OCI-M2 (cell line): ENCODE results near the gene ABCA4.
"Not testable (repeated sequence)": the region's sequence is repeated elsewhere in the genome, so short reads cannot be mapped to it uniquely, and the experiment has no call there.

Experiments used
- DNase-seq: peaks from one replicate; lab custom pipeline; 2025; ENCODE audit not compliant: unreplicated experiment; lab: John Stamatoyannopoulos, UW

ABCA4 gene

DNA sequence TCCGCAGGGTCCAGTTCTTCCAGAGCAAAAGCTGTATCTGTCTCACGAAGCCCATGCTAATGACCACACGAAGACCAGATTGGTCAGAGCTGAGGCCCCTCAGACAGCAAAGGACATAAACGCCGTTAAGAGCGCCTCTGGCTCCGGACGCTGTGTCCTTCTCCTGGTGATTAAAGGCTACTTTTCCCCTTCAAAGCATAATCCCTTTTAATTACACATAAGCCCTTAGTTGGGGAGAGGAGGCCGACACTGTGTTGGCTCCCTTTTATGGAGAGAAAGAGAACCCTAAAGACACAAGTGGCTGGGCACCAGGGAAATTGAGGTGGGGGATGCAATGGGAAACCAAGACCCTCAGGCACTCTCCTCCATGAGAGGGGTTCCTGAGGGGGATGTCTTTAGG is at the start of gene ABCA4:
TSS of gene ABCA4 (minus strand) at position 158 of the 400 bp plus-strand sequence. CDS start at position 55, 103 bp downstream.
- DNase-seq: no peak

DNA sequence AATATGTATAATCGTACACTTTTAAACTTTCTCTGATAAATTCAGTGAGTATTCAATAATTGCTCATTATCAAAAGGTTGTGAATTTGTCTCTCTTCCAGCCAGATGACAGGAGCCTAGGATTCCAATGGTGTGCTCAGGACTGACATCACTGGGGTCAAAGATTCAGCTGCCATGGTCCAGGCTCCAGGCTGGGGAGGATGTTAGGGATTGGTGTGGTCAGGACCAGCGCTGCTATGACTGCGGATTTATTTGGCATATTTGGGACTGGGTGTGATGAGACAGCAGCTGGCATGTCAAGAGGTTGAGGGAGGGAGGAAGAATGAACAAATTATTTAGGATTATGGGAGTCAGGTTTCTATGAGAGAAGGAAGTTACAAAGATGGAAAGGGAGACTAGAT is 48.2 kb upstream of the ABCA4 start:
- DNase-seq: no peak

DNA sequence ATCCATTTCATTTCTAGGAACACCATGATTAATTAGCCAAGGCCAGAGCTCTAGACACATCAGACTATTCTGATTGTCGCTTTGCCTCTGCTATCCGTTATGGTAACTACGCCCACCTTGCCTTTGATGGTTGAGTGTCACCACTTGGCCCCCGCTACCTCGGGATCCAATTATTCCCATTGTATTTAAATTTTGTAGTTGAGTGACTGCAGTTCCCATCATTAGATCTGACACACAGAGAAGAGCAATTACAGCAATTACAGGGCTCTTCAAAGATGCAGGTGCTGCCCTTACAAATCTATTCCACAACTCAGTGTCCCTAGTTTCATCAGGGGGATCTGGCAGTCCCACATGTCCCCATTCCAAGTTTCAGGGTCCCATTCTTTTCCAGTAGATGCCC is 44.9 kb upstream of the ABCA4 start:
- DNase-seq: no peak

DNA sequence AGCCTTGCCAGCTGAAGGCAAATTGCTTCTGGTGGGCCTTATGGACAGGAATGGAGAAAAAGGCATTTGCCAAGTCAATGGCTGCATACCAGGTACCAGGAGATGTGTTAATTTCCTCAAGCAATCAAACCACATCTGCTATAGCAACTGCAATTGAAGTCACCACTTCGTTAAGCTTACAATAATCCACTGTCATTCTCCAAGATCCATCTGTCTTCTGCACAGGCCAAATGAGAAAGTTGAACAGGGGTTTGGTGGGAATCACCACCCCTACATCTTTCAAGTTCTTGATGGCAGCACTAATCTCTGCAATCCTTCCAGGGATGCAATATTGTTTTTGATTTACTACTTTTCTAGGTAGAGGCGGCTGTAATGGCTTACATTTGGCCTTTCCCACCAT is 43.9 kb upstream of the ABCA4 start:
- not testable (repeated sequence) for DNase-seq

DNA sequence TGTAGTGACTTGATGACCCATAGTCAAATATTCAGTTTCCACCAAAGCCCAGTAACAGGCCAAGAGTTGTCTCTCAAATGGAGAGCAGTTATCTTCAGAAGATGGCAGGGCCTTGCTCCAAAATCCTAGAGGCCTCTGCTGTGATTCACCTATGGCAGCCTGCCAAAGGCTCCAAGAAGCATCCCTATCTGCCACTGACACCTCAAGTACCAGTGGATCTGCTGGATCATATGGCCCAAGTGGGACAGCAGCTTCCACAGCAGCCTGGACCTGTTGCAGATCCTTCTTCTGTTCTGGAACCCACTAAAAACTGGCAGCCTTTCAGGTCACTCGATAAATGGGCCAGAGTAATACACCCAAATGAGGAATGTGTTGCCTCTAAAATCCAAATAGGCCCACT is 43.2 kb upstream of the ABCA4 start:
- not testable (repeated sequence) for DNase-seq

DNA sequence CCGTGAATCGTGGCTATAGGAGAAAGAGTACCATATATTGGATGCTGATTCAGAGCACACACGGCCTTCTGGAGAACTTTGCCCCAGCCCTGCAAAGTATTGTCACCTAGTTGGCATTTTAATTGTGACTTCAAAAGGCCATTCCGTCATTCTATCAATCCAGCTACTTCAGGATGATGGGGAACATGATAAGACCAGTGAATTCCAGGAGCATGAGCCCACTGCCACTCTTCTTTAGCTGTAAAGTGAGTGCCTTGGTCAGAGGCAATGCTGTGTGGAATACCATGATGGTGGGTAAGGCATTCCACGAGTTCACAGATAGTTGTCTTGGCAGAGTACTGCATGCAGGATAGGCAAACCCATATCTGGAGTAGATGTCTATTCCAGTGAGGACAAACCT is 42.3 kb upstream of the ABCA4 start:
- not testable (repeated sequence) for DNase-seq

DNA sequence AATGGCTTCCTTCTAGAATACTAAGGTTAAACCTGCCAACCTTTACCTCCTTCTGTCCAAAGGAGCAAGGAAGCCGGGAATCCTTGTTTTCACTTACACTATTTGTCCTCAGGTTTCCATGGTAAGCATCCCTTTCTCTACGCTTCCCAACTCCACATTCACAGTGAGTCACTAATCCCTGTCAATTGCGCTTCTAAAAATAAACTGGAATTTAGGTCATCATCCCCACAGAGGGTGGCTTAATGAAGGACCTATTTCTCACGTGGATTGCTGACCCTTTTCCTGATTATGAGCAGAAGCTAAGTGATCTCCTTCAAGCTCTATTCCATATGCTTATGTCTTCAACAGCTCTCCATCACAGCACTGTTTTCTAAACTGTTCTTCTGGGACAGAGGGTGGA is 39.9 kb upstream of the ABCA4 start:
- no peak for DNase-seq

DNA sequence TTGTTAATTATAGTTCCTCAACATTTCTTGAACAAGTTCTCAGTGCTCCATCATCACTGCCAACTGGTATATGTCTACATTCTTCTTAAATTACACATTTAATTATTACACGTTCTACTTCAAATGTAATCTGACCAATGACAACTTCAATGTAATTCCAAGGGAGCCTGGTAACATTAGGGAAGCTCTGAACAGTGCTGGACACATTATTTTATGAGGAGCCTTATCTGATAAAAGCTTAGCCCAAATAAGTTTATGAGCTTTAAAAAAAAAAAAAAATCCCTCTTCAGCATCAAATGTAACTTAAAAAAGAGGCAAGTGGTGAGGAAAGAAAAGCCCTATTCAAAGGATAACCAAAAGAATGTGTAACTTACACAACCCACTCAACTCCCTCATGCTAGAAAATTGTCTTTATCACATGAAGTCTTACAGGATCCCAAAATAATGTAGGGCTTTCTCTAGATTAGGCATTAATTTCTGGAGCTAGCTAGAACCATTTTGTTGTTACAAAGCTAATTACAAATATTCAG is 35.2 kb upstream of the ABCA4 start:
- DNase-seq: no peak

DNA sequence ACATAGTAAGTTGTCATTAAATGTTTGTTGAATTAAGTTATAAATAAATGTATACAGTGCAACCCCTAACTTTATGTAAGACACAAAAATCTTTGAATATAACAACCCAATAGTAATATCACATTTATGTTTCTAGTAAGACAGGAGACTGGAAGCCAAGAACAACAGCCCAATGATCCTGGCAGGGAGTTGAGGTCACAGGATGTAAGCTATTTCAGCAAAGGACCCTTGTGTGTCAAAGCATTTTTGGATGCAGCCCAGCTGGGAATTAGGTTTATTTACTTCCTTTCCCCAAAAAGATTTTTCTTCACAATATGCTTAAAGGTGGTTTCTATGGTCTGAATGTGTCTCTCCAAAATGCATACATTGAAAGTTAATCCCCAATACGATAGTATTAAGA is 34.0 kb upstream of the ABCA4 start:
- no peak for DNase-seq

DNA sequence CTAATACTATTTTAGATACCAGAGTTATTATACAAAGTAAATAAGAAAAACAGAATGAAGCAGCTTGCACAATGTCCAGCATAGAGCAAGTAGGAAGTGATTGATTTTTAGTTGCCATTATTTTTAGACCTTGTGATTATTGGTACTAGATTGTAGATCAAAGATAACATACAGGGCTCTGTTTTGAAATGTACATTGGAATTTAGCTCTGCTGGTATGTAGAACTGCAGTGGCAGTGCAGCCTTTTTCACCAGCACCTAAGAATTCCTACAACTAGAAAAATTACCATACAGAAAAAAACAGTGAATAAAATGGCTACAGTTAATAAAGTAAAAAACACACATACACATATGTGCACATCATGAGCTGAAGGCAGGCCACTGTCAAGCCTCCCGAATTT is 32.2 kb upstream of the ABCA4 start:
- no peak for DNase-seq

DNA sequence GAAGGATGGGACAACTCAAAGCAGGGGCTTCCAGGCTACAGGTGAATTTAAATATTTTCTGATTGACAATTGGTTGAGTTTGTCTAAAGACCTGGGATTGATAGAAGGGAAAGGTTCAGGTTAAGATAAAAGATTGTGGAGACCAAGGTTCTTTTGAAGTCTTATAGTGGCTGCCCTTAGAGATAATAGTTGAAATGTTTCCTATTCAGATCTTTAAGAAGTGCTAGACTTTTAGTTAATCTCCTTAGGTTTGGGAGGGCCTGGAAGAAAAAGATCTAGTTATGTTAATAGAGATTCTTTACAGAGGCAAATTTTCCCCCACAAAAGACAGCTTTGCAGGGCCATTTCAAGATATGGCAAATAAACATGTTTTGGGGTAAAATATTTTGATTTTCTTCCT is 28.2 kb upstream of the ABCA4 start:
- not testable (repeated sequence) for DNase-seq

DNA sequence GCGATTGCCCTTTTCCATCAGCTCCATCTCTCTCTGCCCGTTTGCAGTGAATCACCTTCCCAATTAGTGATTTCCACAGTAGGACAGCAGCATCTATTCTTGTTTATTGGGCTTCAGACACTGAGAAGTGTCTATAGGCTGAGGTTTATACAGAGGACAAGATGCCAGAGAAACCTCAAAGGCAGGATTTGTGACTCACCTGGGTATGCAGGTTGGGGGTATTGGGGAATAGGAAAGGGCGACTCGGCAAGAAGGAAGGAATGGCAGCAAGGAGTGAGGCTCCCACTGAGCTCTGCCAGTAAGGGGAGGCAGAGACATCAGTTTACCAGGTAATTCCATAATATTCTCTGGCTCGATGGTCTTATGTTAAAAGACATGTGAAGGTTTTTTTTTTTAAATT is 25.3 kb upstream of the ABCA4 start:
- no peak for DNase-seq

DNA sequence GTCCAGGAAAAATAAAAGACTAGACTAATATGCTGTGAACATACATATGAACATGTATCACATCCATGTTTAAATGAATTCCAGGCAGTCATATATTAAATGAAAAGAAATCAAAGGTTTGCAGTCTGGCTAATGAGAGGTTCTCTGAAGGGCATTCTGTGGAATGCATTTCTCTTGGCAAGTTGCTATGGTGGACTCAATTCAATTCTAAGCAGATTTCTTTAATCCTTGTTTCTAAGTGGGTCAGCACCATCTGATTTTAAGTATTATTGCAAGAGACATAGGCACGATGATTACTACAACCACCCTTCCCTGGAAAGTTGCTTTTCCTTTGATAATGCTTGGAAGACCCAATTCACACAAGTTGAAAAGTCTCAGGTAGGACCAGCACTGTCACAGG is 23.9 kb upstream of the ABCA4 start:
- no peak for DNase-seq

DNA sequence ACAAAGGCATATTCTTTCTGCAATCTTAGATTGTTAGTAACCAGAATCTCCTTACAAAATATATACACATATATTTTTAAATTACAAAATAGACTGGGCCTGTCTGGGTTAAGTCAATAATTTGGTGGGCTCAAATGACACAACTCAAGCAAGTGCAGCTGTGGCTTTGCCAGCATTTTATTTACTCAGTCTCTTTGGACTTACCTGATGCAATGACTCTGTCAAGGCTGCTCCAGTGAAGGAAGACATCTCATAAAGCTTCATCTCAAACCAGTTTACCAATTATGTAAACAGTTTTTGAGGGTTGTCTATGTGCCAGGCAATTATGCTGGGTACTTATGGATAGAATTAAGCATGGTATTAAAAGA is 22.8 kb upstream of the ABCA4 start:
- no peak for DNase-seq

DNA sequence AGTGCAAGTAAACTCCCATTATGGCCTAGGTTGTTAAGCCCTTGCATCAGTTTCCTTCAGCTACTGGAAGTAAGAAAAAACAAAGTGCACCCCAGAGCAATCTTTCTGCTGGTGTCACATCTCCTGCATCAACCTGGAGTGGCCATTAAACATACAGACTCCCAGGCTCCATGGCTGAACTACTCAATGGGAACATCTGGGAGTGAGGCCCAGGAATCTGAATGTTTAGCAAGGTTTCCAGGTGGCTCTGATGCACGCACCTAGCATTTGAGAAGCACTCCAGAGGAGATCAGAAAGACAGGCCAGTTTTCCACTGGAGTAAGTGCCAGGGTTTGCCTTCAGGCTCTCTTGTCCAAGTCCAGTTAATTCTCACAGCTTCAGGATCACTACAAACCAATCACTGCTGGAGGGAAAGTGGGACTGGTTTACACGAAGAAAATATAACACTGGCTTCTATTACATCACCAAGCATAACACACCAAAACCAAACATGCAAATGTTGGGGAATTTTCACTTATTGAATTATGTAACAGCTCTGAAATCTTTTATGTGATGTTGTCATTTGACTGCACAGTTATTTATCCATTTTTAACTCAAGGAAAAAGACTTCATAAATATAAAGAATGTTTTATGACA is 22.3 kb upstream of the ABCA4 start:
- no peak for DNase-seq

DNA sequence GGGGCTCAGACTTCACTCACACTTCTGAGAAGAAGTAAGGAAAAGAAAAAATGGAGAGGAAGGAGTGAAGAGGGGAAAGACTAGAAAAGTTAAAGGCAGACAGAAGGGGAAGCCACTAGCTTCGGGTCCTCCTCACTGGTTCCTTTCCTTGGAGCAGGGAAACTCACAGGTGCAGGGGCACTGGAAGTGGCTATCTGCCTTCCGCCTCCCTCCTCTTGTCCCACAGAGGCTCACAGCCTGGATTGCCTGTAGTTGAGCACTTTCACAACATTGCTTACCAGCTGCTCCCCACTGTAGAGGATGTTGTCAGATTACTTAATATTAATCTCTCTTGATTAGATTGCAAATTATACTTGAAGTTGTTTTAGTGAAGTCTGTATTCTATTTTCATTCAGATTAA is 21.6 kb upstream of the ABCA4 start:
- no peak for DNase-seq

DNA sequence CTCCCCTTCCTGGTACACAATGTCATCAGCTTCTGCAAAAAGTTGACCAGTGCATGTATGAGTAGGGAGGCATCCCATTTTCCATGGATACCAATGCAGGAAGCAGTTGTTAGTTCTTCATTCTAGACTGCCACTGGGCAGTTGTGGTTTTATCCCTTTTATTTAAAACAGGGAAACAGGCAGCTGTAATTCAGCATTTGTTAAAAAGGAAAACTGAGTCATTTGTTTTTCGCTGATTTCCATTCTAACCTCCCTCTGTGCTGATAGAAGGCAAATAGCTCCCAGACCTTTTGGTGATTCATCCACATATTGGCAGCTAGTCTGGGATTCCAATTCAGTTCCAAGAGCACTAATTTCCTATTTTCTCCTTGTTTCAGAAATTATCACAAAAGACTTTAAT is 21.1 kb upstream of the ABCA4 start:
- no peak for DNase-seq

DNA sequence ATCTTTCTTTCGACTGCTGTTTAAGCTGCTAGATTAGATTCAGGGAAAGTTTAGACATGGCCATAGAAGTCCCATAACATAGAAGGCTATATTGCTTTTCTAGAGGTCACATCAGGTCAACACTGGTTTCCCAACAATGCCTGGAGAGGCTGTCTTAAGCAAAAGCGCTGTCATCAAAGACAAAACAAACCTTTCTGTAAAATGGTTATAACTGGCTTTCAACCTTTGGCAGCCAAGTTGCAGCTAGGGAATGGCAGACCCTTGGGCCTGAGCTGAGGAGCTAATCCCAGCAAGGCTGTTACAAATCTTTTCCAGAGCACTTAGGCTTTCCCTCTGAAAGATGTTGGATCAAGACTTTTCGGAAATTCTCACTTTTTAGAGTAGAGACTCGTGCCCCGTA is 11.2 kb upstream of the ABCA4 start:
- DNase-seq: no peak

DNA sequence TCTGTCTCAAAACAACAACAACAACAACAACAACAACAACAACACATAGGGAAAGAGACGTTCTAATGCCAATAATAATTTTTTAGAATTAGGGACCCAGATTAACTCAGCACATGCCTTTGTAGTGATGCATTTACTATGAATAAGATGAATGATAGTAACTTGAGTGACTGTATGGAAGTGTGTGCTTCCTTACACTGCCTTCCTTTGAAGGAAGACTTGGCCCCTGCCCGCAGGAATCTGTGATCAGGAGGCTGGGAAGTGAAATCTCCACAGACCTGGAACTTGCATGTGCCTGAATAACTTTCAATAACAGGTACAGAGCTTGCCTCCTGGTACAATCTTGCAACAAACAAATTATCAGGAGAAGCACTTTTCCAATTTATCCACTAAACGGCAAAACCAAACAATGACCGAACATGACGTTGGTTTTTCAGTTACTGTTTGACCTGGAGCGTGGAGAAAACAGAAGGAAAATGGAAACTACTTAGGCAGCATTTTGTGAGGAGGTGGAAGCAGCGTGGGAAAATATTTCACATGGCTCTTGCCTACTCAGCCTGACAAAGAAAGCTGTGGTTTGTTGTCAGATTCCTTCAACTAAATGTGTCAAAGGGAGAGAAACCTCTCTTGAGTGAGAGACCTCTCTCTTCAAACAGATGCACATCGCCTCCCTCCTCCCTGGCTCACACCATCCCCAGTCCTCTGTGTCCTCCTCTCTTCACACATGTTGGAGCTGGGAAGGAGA is 10.1 kb upstream of the ABCA4 start:
- no peak for DNase-seq

DNA sequence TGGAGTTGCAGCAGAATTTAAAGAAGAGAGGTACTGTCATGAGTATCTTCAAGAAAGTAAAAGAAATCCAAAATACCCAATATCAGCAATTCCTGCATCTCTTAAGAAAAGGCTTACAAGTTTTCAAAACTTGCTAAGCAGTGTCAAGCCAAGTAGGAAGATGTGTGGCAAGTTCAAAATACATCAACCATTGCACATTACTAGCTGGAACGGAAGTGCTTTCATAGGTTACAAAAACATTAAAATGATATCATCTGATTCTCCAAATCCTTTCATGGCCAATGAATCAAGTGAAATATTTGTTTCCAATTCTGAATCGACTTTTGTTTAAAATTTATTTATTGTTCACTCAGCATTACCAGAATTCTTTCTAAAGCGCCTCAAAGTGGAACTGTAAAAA is 5.7 kb upstream of the ABCA4 start:
- DNase-seq: no peak

DNA sequence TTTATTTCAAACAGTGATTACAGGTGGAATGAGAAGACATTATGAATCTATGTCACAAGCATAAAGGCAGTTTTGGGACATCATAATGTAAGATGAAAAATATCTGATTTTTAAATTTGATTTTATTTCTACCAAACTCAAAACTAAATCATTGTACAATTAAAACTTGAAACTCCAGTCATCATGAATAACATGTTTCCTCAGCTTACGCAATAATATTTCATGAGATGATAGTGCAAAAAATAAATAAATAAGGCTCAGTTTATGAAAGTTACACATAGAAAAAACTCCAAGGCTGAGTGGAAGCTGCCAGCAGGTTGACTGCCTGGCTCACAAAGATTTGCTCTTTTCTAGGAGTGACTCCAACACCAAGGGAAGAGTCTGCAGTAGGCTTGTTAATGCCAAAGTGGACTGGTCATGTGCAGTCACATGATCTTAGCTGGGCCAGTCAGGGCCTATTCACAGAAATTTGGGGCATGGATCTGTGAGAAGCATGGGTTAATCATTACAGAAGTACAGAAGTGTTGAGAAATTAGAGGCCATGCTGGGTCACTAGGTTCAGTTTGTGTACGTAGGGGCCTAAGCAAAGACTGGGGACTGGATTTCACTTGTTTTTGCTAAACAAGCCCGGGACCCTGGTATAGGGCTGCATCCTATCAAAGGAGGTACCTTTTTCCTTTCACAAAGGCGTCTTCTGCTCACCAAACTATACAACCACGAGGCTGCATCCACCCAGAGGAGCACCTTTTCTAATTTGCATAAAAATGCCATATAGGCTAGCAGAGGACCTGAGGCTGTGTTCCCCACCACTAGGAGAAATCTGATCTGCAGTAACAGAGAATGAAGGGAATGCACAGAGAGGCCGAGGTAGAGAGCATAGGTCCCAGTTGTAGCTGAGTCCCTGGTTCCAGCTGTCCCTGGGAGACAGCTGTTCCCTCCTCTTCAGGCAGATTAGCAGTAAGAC is 4.9 kb upstream of the ABCA4 start:
- DNase-seq: no peak

DNA sequence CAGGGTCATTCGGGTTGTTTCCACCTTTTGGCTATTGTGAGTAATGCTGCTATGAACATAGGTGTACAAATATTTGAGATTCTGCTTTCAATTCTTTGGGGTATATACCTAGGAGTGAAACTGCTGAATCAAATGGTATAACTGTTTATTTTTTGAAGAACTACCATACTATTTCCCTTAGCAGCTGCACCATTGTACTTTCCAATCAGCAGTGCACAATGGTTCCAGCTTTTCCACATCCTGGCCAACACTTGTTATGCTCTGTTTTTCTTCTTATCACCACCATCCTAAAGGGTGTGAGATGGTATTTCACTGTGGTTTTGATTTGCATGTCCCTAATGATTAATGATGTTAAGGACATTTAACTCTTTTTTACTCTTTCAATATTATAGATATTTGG is 3.6 kb upstream of the ABCA4 start:
- DNase-seq: no peak
